K562 (cell line): Measurements from ENCODE around the gene SLC35G3. TPM values are rescaled to one million over a fixed set of nuclear protein-coding genes. Genes with fewer than 3 reads are reported as not detected.

Source experiments
- ATAC-seq: fragments of 200-7000 bp; cut with Tn5 transposase; 3 replicates; pipeline ENCODE4 v1.9.1; 2020; ENCODE audit warnings: moderate library complexity
- BruUV-seq: library from RNA; stranded (reverse); fragments of 400-500 nt; replicated peaks from 2 replicates; lab custom pipeline; 2021; lab: Mats Ljungman, UMichigan
- CTCF ChIA-PET: fragments of 300-600 bp; formaldehyde crosslinking; extraction: SDS; loops from one replicate; lab custom pipeline; 2021; ENCODE audit warnings: low intra/inter-chr PET ratio; lab: Yijun Ruan, JAX
- POLR2A ChIA-PET: fragments of 300-600, 350-650 bp; sonication (Branson Sonifier 250); formaldehyde crosslinking; extraction: SDS; loops from one replicate; lab custom pipeline; 2021; ENCODE audit warnings: antibody characterized with exemption, inconsistent platforms; lab: Yijun Ruan, JAX
- DNase-seq, 4 experiments: peaks; one replicate each; pipeline versions ENCODE4 v3.0.0 to v3.0.0-alpha.2; 2011 to 2018; ENCODE audit warnings: low spot score in 3 of 4, mixed read lengths in 3 of 4; ENCODE audit errors: extremely low read depth in 1 of 4
- FAIRE-seq: peaks from 2 replicates; lab custom pipeline; 2011; peaks lifted over from hg19 to GRCh38; lab: Jason Lieb, UNC
- H2AFZ ChIP-seq: 2 replicates; pipeline ENCODE4 v1.6.0; 2011; ENCODE audit warnings: low read depth, low read length, control low read depth, inconsistent platforms
- H3K27ac ChIP-seq: fragments of 200-600 bp; 3 replicates; pipeline ENCODE4 v1.8.0; 2011; ENCODE audit warnings: low read depth, mild to moderate bottlenecking, control low read depth, inconsistent platforms, low read length, moderate library complexity, mixed read lengths; ENCODE audit errors: extremely low read depth
- H3K27me3 ChIP-seq, 2 experiments: fragments of 300-600 bp in 1 of 2; 2 replicates in 1 of 2; 3 replicates in 1 of 2; pipeline versions ENCODE4 v1.6.0 to v1.8.0; 2011; ENCODE audit warnings: inconsistent platforms in 2 of 2, low read length in 2 of 2, mild to moderate bottlenecking in 1 of 2, mixed read lengths in 1 of 2, moderate library complexity in 1 of 2; ENCODE audit not compliant: control insufficient read depth in 2 of 2, insufficient read depth in 2 of 2
- H3K36me3 ChIP-seq: fragments of 300-600 bp; 3 replicates; pipeline ENCODE4 v1.8.0; 2011; ENCODE audit warnings: mild to moderate bottlenecking, low read length, inconsistent platforms; ENCODE audit not compliant: control insufficient read depth, insufficient read depth
- H3K4me1 ChIP-seq, 2 experiments: fragments of 200-600 bp in 1 of 2; replicated peaks in 1 of 2; 2 replicates in 1 of 2; 3 replicates in 1 of 2; pipeline versions ENCODE4 v1.5.1 to v1.8.0; 2011; ENCODE audit warnings: inconsistent platforms in 2 of 2, low read length in 2 of 2, mild to moderate bottlenecking in 1 of 2, mixed read lengths in 1 of 2, moderate library complexity in 1 of 2; ENCODE audit not compliant: control insufficient read depth in 2 of 2, insufficient read depth in 2 of 2
- H3K4me2 ChIP-seq: 2 replicates; pipeline ENCODE4 v1.6.1; 2011; ENCODE audit warnings: low read length, control low read depth, inconsistent platforms, mixed read lengths; ENCODE audit not compliant: insufficient read depth
- H3K4me3 ChIP-seq: fragments of 200-600 bp; sonication (generic), shearing (Covaris generic); 2 replicates; pipeline ENCODE4 v1.5.1; 2016; ENCODE audit warnings: control low read depth, inconsistent platforms
- H3K79me2 ChIP-seq: fragments of 200-600 bp; 3 replicates; pipeline ENCODE4 v1.8.0; 2011; ENCODE audit warnings: low read length, inconsistent platforms; ENCODE audit not compliant: control insufficient read depth, insufficient read depth
- H3K9ac ChIP-seq, 2 experiments: 2 replicates each; pipeline versions ENCODE4 v1.6.0 to v1.6.1; 2011; ENCODE audit warnings: low read depth in 2 of 2, low read length in 2 of 2, control low read depth in 1 of 2, inconsistent platforms in 1 of 2, mild to moderate bottlenecking in 1 of 2, mixed read lengths in 1 of 2; ENCODE audit not compliant: insufficient read depth in 1 of 2
- H3K9me1 ChIP-seq: one replicate; pipeline ENCODE4 v1.6.0; 2011; ENCODE audit warnings: inconsistent platforms, mild to moderate bottlenecking, low read length, moderate library complexity; ENCODE audit not compliant: control insufficient read depth, insufficient read depth
- H3K9me3 ChIP-seq: replicated peaks from 2 replicates; pipeline ENCODE4 v1.5.1; 2011; ENCODE audit warnings: low read depth, low read length, inconsistent platforms; ENCODE audit not compliant: control insufficient read depth, insufficient read depth
- H4K20me1 ChIP-seq: replicated peaks from 2 replicates; pipeline ENCODE4 v1.6.1; 2011; ENCODE audit warnings: low read length, inconsistent platforms, mixed read lengths; ENCODE audit not compliant: control insufficient read depth, insufficient read depth
- CHD4 ChIP-seq: fragments of 200-600 bp; sonication (generic); IDR thresholded peaks from 3 replicates; pipeline ENCODE4 v1.6.1; 2012; ENCODE audit warnings: low read depth, mild to moderate bottlenecking, mixed read lengths, low read length, inconsistent platforms; ENCODE audit not compliant: insufficient read depth, insufficient replicate concordance, poor library complexity, severe bottlenecking
- POLR3G ChIP-seq: IDR thresholded peaks from 2 replicates; pipeline ENCODE4 v1.6.1; 2011; ENCODE audit not compliant: insufficient read length, insufficient replicate concordance; ENCODE audit errors: extremely low read depth
- TCF7 ChIP-seq: sonication (generic); IDR thresholded peaks from 2 replicates; pipeline ENCODE4 v1.6.1; 2016; ENCODE audit warnings: antibody characterized with exemption, borderline replicate concordance
- WGBS: fragments of 100-300 bp; shearing (Covaris generic); methylation state at CpG from one replicate; pipeline ENCODE4 v1.1.6; 2016; ENCODE audit warnings: low coverage, mixed read lengths; ENCODE audit not compliant: insufficient coverage; ENCODE audit errors: missing lambda C conversion rate; 5-methylcytosine and 5-hydroxymethylcytosine counted together
- in situ Hi-C: fragments of 300-500 bp; cut with MboI; formaldehyde crosslinking; loops from 4 replicates; pipeline ENCODE4 v1.15.0; 2018; ENCODE audit warnings: inconsistent platforms, mixed read lengths
- intact Hi-C: fragments of 100-400 bp; cut with micrococcal nuclease; formaldehyde crosslinking; loops from 2 replicates; pipeline ENCODE4 v1.14.2; 2022
- polyA plus RNA-seq, 8 experiments: library from polyadenylated mRNA; depleted of rRNA in 4 of 8; stranded (reverse) in 5 of 8; unstranded in 3 of 8; fragments of >200 nt; fragmentation: Nextera tagmentation in 2 of 8; fragmentation: Illumina TruSeq in 1 of 8; extraction: Ambion mirVana in 2 of 8; extraction: Trizol in 1 of 8; gene quantifications; 2 replicates each; pipeline versions ENCODE4 v1.2.1 to v1.2.3, GENCODE V29; 2011 to 2014; ENCODE audit warnings: inconsistent platforms in 1 of 8, missing spikeins in 1 of 8
- total RNA-seq, 7 experiments: library from RNA; depleted of rRNA in 6 of 7; stranded (reverse); fragments of >200 nt in 6 of 7; fragmentation: Illumina TruSeq in 2 of 7; extraction: Trizol in 2 of 7; gene quantifications; 2 replicates each; pipeline versions ENCODE4 v1.2.1 to v1.2.3, GENCODE V29; 2011 to 2021; ENCODE audit warnings: low replicate concordance in 1 of 7
- TF ChIP-seq, protein P1 (sequence below), 3 experiments: IDR thresholded peaks in 2 of 3; conservative IDR thresholded peaks in 1 of 3; 2 replicates each; pipeline ENCODE4 v1.5.1; 2011 to 2012; ENCODE audit warnings: low read length in 3 of 3, mild to moderate bottlenecking in 3 of 3, control low read depth in 2 of 3, improper control_type of control experiment in 1 of 3, inconsistent platforms in 1 of 3, low read depth in 1 of 3, mixed read lengths in 1 of 3, moderate library complexity in 1 of 3; ENCODE audit not compliant: insufficient read depth in 2 of 3

SLC35G3 gene
- total and polyA plus RNA-seq, 9 of the 15 experiments (the other 6 are each of a cell fraction or from before 2014, with no cell fraction given), result not detected

DNA sequence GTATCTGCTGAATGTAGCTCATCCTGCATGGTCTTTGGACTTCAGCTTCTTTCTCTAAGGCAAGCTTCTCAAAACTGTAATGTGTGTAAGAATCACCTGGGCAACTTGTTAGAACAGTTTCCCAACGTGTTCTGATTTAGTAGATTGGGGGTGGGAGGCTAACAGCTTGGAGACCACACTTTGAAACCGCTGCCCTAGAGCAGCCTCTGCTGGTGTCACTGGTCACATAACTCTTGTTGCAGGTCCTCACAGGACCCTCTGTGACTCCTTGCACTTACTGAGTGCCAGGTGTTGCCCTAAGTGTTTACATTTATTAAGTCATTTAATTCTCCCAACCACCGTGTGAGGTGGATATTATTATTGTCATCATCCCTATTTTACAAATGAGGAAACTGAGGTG, 9.9 kb downstream of the SLC35G3 start:
- no peak overlapping the region for H2AFZ ChIP-seq
- H3K79me2 ChIP-seq, result no peaks in the 10 kb centered on the region
- FAIRE-seq, result no peak
- no peaks in the 10 kb centered on the region for H3K36me3 ChIP-seq
- BruUV-seq, result no TSS peak
- no peaks in the 10 kb centered on the region for H3K9me1 ChIP-seq
- CTCF ChIA-PET, result no interaction called here
- WGBS, result 0% methylated on average over 3 of the region's 3 CpGs
- H4K20me1 ChIP-seq, result no peaks in the 10 kb centered on the region
- intact Hi-C loops, result no loop called here
- no peak overlapping the region for H3K4me3 ChIP-seq
- TF ChIP-seq POLR3G (no peak), TCF7 (no peak), CHD4 (no peak)
- TF ChIP-seq, protein P1, sequence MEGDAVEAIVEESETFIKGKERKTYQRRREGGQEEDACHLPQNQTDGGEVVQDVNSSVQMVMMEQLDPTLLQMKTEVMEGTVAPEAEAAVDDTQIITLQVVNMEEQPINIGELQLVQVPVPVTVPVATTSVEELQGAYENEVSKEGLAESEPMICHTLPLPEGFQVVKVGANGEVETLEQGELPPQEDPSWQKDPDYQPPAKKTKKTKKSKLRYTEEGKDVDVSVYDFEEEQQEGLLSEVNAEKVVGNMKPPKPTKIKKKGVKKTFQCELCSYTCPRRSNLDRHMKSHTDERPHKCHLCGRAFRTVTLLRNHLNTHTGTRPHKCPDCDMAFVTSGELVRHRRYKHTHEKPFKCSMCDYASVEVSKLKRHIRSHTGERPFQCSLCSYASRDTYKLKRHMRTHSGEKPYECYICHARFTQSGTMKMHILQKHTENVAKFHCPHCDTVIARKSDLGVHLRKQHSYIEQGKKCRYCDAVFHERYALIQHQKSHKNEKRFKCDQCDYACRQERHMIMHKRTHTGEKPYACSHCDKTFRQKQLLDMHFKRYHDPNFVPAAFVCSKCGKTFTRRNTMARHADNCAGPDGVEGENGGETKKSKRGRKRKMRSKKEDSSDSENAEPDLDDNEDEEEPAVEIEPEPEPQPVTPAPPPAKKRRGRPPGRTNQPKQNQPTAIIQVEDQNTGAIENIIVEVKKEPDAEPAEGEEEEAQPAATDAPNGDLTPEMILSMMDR (IDR thresholded peaks at IDR 0.05 in 2 of 3, conservative IDR thresholded peaks at IDR 0.05 in 1 of 3; ENCODE audit: insufficient read depth in 2 of 3, low read depth in 1 of 3, low read length in 3 of 3), result 0 out of 6 replicates have a peak, but pooled peaks of 1 of the 3 experiments have one; percentile 15
- in situ Hi-C loops, result no loop called here
- no peaks in the 10 kb centered on the region for H3K4me1 ChIP-seq
- no peaks in the 10 kb centered on the region for H3K9me3 ChIP-seq
- H3K9ac ChIP-seq, result no peak overlapping the region
- DNase-seq, result no peak
- no peak overlapping the region for H3K27ac ChIP-seq
- peaks cover 9 to 24% of the 10 kb centered on the region in 2 experiments for H3K27me3 ChIP-seq
- H3K4me2 ChIP-seq, result no peak overlapping the region
- POLR2A ChIA-PET, result no interaction called here
- no peak for ATAC-seq
